GM19043 (cell line): ENCODE results near the gene AMBRA1.
"Not testable (repeated sequence)": the region's sequence is repeated elsewhere in the genome, so short reads cannot be mapped to it uniquely, and the experiment has no call there.

ENCODE experiments used
- ATAC-seq: cut with Tn5 transposase; IDR thresholded peaks from one replicate; pipeline ENCODE4 v1.9.1; 2021; ENCODE audit warnings: low read depth; ENCODE audit not compliant: unreplicated experiment

Gene AMBRA1

GRCh38 chr11:46376258-46377050, 217.4 kb downstream of the AMBRA1 start:
- ATAC-seq: no peak

DNA sequence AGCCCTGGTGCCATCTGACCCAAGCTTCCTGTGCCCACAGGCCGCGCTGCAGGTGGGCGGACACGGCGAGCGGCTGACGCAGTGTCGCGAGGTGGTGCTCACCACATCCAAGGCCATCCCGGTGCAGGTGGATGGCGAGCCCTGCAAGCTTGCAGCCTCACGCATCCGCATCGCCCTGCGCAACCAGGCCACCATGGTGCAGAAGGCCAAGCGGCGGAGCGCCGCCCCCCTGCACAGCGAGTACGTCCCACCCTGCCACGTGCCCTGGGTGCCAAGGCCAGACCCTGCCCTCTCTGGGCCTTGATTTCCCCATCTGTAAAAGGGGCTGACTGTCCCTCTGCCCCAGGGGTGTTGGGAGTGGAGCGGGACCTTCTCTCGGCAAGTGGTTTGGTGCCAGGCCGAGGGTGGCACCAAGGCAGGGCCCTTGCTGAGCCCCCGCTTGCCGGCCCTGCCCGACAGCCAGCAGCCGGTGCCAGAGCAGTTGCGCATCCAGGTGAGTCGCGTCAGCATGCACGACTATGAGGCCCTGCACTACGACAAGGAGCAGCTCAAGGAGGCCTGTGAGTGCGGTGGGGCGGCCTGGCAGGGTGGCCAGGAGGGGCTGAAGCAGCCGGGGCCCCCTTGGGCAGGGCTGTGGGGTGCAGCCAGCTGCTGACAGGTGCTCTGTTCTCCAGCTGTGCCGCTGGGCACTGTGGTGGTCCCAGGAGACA, 218.3 kb downstream of the AMBRA1 start:
- ATAC-seq: no peak

DNA sequence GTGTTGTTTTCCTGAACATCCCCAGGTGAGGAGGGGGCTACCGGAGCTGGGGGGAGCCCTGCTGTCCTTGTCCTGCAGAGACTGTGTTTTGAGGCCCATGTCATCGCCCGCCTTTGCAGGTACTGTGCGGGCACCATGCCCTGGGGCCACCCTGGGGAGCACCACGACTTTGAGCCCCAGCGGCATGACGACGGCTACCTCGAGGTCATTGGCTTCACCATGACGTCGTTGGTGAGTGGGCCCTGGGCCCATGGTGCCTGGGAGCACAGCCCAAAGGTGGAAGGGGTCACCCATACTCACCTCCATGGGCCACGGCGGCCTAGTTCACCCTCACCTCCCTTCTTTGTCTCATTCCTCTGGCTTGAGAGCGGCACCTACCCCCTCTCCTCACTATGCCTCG, 219.0 kb downstream of the AMBRA1 start:
- ATAC-seq: no peak

- no peak for ATAC-seq
These were observed 219.8 kb downstream of the AMBRA1 start for GRCh38 chr11:46373787-46374740.

- ATAC-seq: not testable (repeated sequence)
These were observed 221.3 kb downstream of the AMBRA1 start for GRCh38 chr11:46372501-46372900.

- ATAC-seq: no peak
These were observed 221.7 kb downstream of the AMBRA1 start for GRCh38 chr11:46372086-46372485.

DNA sequence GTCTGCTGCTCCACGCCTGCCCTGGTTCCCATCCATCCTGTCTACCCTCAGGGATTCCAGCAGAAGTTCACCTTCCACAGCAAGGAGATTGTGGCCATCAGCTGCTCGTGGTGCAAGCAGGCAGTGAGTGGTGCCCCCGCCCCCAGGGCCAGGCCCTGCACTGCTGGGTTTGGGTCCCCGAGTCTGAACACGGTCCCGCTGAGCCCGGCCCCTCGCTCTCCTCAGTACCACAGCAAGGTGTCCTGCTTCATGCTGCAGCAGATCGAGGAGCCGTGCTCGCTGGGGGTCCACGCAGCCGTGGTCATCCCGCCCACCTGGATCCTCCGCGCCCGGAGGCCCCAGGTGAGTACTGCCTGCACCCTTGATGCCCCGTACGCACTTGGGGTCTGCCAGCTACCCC, 222.6 kb downstream of the AMBRA1 start:
- not testable (repeated sequence) for ATAC-seq

DNA sequence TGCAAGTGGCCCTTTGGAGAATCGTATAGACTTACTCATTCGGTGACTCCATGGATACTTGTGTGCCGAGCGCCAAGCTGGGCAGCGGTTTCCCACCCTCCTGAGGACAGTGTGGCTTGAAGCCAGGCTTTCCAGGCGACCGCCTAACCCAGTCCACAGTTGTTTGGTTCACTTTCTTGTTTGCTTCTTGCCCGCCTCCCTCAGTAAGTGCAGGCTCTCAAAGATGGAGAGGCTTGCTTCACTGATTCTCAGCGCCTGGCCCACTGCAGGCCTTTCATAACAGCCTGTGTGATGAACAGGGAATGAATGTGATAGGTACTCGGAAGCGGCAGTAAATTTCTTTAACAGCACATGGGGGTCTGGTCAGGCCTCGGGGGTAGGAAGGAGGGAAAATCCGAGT, 223.6 kb downstream of the AMBRA1 start:
- no peak for ATAC-seq

DNA sequence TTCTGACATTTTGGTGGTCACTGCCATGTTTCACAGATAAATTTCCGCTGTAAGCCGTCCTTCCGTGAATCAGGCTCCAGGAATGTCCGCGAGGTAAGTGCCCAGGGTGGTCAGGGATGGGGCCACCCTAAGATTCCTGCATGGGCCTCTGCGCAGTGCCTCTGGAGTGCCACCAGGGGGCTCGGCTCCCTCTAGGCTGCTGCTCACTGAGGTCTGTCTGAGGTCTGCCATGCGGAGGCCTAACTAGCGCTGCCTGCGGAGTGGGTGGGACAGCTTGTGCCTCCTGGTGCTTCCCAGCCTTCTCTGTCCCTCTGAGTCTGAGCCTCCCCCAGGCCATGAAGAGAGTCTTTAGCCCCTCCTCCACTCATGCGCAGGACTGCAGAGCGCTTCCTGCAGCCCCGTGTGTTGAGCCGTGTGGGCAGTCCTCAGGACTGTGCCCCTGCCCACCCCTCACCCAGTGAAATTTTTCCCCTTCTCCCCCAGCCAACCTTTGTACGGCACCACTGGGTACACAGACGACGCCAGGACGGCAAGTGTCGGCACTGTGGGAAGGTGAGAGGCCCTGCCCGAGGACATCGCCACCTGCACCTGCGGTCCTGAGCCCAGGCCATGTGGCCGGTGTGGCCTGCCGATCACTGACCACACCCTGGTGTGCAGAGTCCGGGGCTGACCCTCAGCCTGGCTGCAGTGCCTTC, 224.2 kb downstream of the AMBRA1 start:
- peak; percentile 60 for ATAC-seq

DNA sequence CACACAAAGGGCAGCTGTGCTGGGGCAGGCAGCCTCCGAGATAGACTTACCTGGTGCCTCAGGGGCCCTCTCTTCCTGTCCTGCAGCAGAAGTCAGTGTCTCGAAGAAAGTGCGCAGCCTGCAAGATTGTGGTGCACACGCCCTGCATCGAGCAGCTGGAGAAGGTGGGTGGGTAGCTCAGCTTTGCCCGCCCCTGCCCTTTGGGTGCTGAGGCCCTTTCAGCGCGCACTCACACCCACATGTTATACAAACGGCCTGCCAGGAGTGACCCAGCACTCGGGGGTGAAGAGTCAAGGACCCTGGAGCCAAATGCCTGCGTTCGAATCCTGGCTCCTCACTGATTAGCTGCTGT, 225.9 kb downstream of the AMBRA1 start:
- no peak for ATAC-seq

GRCh38 chr11:46367244-46367915, 226.4 kb downstream of the AMBRA1 start:
- ATAC-seq: peak; percentile 75

DNA sequence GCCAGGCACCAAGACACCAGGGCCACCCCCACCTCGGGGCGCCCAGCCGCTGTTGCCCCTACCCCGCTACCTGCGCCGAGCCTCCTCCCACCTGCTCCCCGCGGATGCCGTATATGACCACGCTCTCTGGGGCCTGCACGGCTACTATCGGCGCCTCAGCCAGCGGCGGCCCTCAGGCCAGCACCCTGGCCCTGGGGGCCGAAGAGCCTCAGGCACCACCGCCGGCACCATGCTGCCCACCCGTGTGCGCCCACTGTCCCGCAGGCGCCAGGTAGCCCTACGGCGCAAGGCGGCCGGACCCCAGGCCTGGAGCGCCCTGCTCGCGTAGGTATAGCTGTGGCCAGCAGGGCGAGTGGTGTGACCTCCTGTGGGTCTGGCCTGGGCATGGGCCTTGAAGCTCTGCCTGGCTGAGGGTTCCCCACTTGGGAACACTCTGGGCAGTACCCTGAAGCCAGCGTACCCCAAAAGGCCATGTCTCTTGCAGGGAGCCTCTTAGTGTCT, 227.1 kb downstream of the AMBRA1 start:
- ATAC-seq: no peak

- no peak for ATAC-seq
These were observed 227.6 kb downstream of the AMBRA1 start for GRCh38 chr11:46366260-46366659.

DNA sequence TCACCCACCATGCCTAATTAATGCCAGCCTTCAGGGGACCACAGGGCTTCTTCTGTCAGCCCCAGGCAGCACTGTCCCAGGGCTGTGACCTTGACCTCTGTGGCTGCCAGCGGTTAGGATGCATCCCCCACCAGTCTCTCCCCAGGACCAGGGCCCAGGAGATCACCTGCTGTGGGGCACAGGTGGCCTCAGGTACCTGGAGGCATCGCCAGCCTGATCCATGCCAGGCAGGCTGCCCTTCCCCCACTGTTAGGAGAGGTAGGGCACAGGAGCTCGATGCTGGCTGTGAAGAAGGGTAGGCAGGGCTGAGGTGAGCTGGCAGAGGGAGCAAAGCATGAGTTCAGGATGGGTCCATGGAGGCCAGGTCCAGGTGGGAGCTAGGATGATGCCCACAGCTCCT, 229.0 kb downstream of the AMBRA1 start:
- no peak for ATAC-seq

DNA sequence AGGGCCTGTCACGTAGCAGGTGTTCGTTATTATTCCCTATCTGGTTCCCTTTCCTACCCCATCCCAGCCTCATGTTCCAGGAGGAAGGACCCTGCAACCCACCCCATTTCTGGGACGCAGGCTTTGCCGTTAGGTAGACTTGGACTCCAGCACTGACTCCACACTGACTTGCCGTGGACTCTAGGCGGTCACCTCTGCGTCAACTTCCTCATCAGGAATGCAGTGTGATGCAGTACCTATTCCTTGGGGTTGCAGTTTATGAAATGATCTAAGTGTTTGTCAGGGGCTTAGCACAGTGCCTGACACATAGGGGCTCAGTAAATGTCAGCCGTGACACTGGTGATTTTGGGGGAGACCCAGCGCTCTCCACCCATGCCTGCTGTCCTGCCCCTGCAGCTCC, 229.8 kb downstream of the AMBRA1 start:
- ATAC-seq: no peak

- ATAC-seq: no peak
These were observed 230.3 kb downstream of the AMBRA1 start for GRCh38 chr11:46363455-46364005.

DNA sequence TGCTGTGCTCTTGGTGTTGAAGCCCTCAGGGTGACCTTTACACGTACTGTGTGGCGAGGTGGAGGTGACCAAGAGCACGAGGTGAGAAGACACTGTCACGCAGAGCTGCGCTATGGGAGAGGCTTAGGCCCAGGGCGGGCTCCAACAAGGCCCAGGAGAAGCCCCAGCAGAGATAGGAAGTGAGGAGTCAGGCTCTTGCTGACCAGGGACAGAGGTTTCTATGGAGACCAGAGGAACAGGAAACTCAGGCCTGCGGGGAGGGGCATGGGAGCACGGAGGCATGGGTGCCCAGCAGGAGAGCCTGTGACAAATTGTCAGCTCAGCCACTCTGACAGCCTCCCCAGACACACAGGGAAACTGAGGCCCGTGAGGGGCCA, 230.8 kb downstream of the AMBRA1 start:
- ATAC-seq: no peak

DNA sequence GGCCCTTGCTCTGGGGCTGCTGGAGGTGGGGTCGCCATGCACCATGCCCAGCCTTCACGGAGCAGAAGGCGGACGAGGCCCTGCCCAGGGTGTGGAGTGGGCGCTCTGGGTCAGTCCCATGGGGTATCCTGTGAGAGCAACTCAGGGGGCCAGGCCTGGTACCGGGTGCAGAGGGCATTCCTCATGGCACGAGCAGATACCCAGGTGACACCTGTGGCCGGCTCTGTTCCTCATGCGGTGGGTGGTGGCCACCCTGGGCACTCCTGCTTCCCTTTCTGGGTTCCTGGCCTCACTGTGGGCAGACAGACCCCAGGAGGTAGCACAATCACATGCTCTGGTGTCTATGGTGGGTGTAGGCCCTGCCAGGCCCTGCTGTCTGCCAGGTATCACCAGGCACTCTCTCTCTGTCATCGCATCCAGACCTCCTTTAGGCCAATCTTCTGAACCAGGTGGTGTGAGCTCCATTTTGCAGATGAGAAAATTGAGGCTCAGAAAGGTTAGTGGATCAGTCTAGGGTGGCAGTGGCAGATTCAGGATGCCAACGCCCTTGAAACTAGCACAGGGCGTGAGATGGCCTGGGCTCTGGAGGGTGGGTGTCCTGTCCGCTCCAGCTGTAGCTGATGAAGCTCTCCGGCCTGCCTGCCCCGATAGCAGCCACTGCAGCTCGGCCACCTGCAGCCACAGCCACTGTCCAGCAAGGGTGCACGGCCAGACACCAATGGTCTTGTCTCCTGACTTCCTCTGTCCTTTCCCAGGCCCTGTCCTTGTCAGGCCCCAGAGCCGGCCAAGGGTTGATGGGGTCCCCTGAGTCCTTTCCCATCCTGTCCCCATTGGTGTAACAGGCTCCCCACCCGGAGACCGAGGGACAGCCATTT, 231.4 kb downstream of the AMBRA1 start:
- ATAC-seq: no peak
